Prostate gland (tissue), 2 donors: ENCODE results near the gene MTA1. TPM values are rescaled to one million over a fixed set of nuclear protein-coding genes. Genes with fewer than 3 reads are reported as not detected.
A peak's percentile ranks its signal among the peaks of the same experiment; 100 is the strongest.

Experiments
- DNase-seq: peaks from one replicate; pipeline ENCODE4 v3.0.0-alpha.2; 2019; ENCODE audit warnings: low spot score
- H3K27ac ChIP-seq, 2 donors: fragments of 200-600 bp; sonication (generic); 2 replicates each; pipeline ENCODE4 v1.5.1; 2017 to 2019
- H3K27me3 ChIP-seq: fragments of 200-600 bp; sonication (generic); replicated peaks from 2 replicates; pipeline ENCODE4 v1.5.1; 2019; ENCODE audit not compliant: insufficient read depth
- H3K36me3 ChIP-seq, 2 donors: fragments of 200-600 bp; sonication (generic); 1 replicate in 1 of 2; 2 replicates in 1 of 2; pipeline versions ENCODE4 v1.5.1 to v1.8.1; 2017 to 2019
- H3K4me1 ChIP-seq: fragments of 200-600 bp; sonication (generic); replicated peaks from 2 replicates; pipeline ENCODE4 v1.5.1; 2019
- H3K4me3 ChIP-seq, 2 donors: fragments of 200-600 bp; sonication (generic); 2 replicates each; pipeline ENCODE4 v1.5.1; 2017 to 2019
- H3K9me3 ChIP-seq: fragments of 200-600 bp; sonication (generic); 2 replicates; pipeline ENCODE4 v1.5.1; 2017
- CTCF ChIP-seq, 4 experiments: fragments of 200-600 bp in 2 of 4; fragments of 450-650 bp in 2 of 4; sonication (generic) in 2 of 4; IDR thresholded peaks; 1 replicate in 3 of 4; 2 replicates in 1 of 4; pipeline ENCODE4 v1.5.1; 2016 to 2019; ENCODE audit warnings: antibody characterized with exemption in 4 of 4, mild to moderate bottlenecking in 2 of 4, moderate library complexity in 2 of 4
- POLR2A ChIP-seq: fragments of 450-650 bp; IDR thresholded peaks from one replicate; pipeline ENCODE4 v1.6.1; 2016; ENCODE audit warnings: antibody characterized with exemption, mild to moderate bottlenecking
- POLR2AphosphoS5 ChIP-seq: sonication (generic); formaldehyde crosslinking; IDR thresholded peaks from one replicate; pipeline ENCODE4 v1.6.1; 2017; ENCODE audit warnings: antibody characterized with exemption
- WGBS: methylation state at CpG from one replicate; pipeline ENCODE4 v1.1.5; 2018; 5-methylcytosine and 5-hydroxymethylcytosine counted together
- intact Hi-C: fragments of 100-400 bp; cut with DNase I; formaldehyde crosslinking; loops from one replicate; pipeline ENCODE4 v1.14.2; 2022
- total RNA-seq, 2 donors: library from RNA; depleted of rRNA; stranded (reverse); fragments of >200 nt; gene quantifications; one replicate each; pipeline ENCODE4 v1.1.0, GENCODE V29; 2016

The MTA1 gene
- total RNA-seq, 2 donors from 2014 or later: 58.9 to 155 TPM

GRCh38 chr14:105415481-105416428, 3.9 kb upstream of the MTA1 start:
- TF ChIP-seq CTCF (IDR thresholded peaks at IDR 0.05) (no peak), POLR2AphosphoS5 (no peak), POLR2A (no peak)
- peaks cover 2% of the 10 kb centered on the region for H3K4me1 ChIP-seq
- no peaks in the 10 kb centered on the region for H3K27me3 ChIP-seq
- H3K4me3 ChIP-seq: peak overlapping the region in 1 of 2 donors; percentile 42
- H3K36me3 ChIP-seq: no peaks in the 10 kb centered on the region
- no peaks in the 10 kb centered on the region for H3K9me3 ChIP-seq
- H3K27ac ChIP-seq: peak overlapping the region in 1 of 2 donors; percentile 55
- intact Hi-C loops: no loop called here
- 90% methylated on average over 25 of the region's 25 CpGs for WGBS
- DNase-seq: no peak

- no peak for TF ChIP-seq CTCF (IDR thresholded peaks at IDR 0.05)
- no peaks in the 10 kb centered on the region for H3K27me3 ChIP-seq
- H3K4me1 ChIP-seq: peaks cover 9% of the 10 kb centered on the region
- H3K27ac ChIP-seq: no peak overlapping the region
- H3K9me3 ChIP-seq: no peaks in the 10 kb centered on the region
- no peak for DNase-seq
- WGBS: 91% methylated on average over 11 of the region's 11 CpGs
- H3K36me3 ChIP-seq: no peaks in the 10 kb centered on the region
- intact Hi-C loops: no loop called here
- no peak overlapping the region for H3K4me3 ChIP-seq
These were observed 3.0 kb upstream of the MTA1 start for GRCh38 chr14:105416671-105417070.

GRCh38 chr14:105417690-105418121, 1.9 kb upstream of the MTA1 start:
- H3K9me3 ChIP-seq: no peaks in the 10 kb centered on the region
- H3K36me3 ChIP-seq: no peaks in the 10 kb centered on the region
- no peak for DNase-seq
- H3K27me3 ChIP-seq: no peaks in the 10 kb centered on the region
- intact Hi-C loops: no loop called here
- H3K27ac ChIP-seq: no peak overlapping the region
- TF ChIP-seq POLR2A (no peak), CTCF (IDR thresholded peaks at IDR 0.05) (no peak), POLR2AphosphoS5 (no peak)
- H3K4me3 ChIP-seq: no peak overlapping the region
- H3K4me1 ChIP-seq: peaks cover 10% of the 10 kb centered on the region
- WGBS: 89% methylated on average over 3 of the region's 3 CpGs

GRCh38 chr14:105418269-105419194, 1.1 kb upstream of the MTA1 start:
- Histone ChIP-seq H3K4me3 (peak overlapping the region; percentile 61 to 68), H3K27me3 (no peaks in the 10 kb centered on the region), H3K36me3 (no peaks in the 10 kb centered on the region), H3K27ac (peak overlapping the region in 1 of 2 donors; percentile 65), H3K9me3 (no peaks in the 10 kb centered on the region), H3K4me1 (peaks cover 10% of the 10 kb centered on the region)
- DNase-seq: no peak
- TF ChIP-seq POLR2A: no peak
- TF ChIP-seq POLR2AphosphoS5: no peak
- TF ChIP-seq CTCF (IDR thresholded peaks at IDR 0.05): no peak
- WGBS: 64% methylated on average over 19 of the region's 19 CpGs
- intact Hi-C loops: no loop called here
